Measurements from ENCODE around the gene CCSAP. TPM values are rescaled to one million over a fixed set of nuclear protein-coding genes. Genes with fewer than 3 reads are reported as not detected.
A peak's percentile ranks its signal among the peaks of the same experiment; 100 is the strongest.

Gene CCSAP
- total RNA-seq, 4 donors from 2014 or later, result 0.44 to 1.1 (median 0.81) TPM

DNA sequence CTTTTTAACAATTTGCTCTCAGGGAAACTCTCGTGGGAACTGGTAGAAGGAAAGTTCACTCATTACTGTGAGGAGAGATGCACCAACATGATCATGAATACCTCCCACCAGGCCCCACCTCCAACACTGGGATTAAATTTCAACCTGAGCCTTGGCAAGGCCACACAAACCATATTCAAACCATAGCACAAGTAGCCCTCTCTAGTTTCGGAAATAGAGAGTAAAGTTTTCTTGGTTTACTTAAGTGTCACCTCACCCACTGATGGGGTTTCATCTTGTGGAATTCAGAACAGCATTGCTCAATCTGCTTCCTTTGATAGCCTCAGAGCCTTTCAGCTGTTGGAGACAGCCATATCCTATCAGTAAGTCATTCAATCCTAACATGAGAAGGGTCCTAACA is 25.5 kb upstream of the CCSAP start:
- peak overlapping the region; percentile 77 to 81 (median 80) for H3K27ac ChIP-seq
- no peak for TF ChIP-seq POLR2A (IDR thresholded peaks at IDR 0.05)
- TF ChIP-seq, protein P1, sequence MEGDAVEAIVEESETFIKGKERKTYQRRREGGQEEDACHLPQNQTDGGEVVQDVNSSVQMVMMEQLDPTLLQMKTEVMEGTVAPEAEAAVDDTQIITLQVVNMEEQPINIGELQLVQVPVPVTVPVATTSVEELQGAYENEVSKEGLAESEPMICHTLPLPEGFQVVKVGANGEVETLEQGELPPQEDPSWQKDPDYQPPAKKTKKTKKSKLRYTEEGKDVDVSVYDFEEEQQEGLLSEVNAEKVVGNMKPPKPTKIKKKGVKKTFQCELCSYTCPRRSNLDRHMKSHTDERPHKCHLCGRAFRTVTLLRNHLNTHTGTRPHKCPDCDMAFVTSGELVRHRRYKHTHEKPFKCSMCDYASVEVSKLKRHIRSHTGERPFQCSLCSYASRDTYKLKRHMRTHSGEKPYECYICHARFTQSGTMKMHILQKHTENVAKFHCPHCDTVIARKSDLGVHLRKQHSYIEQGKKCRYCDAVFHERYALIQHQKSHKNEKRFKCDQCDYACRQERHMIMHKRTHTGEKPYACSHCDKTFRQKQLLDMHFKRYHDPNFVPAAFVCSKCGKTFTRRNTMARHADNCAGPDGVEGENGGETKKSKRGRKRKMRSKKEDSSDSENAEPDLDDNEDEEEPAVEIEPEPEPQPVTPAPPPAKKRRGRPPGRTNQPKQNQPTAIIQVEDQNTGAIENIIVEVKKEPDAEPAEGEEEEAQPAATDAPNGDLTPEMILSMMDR (IDR thresholded peaks at IDR 0.05 in 4 of 5, conservative IDR thresholded peaks at IDR 0.05 in 1 of 5), result no peak
- H3K4me1 ChIP-seq, result peaks cover 24 to 26% of the 10 kb centered on the region in 2 donors
- ATAC-seq (peak; percentile 49 to 60), DNase-seq (peak in 1 of 2 donors; percentile 7)
- intact Hi-C loops (cut with DNase I; ENCODE audit: low total_unique reads), result no loop called here
- no peaks in the 10 kb centered on the region for H3K27me3 ChIP-seq
- in situ Hi-C loops (cut with MboI; ENCODE audit: low sequenced_read_pairs in 4 of 4), result no loop called here
- no peaks in the 10 kb centered on the region for H3K9me3 ChIP-seq
- H3K36me3 ChIP-seq, result no peaks in the 10 kb centered on the region
- H3K4me3 ChIP-seq, result no peak overlapping the region

DNA sequence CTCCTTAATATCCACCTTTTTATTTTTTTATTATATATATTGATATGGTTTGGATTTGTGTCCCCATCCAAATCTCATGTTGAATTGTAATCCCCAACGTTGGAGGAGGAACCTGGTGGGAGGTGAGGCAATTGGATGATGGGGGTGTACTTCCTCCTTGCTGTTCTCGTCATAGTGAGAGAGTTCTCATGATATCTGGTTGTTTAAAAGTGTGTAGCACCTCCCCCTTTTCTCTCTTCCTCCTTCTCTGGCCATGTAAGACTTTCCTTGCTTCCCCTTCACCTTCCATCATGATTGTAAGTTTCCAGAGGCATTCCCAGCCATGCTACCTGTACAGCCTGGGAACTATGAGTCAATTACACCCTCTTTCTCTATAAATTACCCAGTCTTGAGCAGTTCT is 22.7 kb upstream of the CCSAP start:
- intact Hi-C loops (cut with DNase I; ENCODE audit: low total_unique reads), result no loop called here
- ATAC-seq, result no peak
- Histone ChIP-seq H3K27me3 (no peaks in the 10 kb centered on the region), H3K4me1 (peaks cover 17 to 18% of the 10 kb centered on the region in 2 donors), H3K27ac (no peak overlapping the region), H3K9me3 (no peaks in the 10 kb centered on the region), H3K36me3 (no peaks in the 10 kb centered on the region), H3K4me3 (no peak overlapping the region)
- in situ Hi-C loops (cut with MboI; ENCODE audit: low sequenced_read_pairs in 4 of 4), result no loop called here
- no peak for DNase-seq
- no peak for TF ChIP-seq POLR2A (IDR thresholded peaks at IDR 0.05)
- TF ChIP-seq, protein P1 (IDR thresholded peaks at IDR 0.05 in 4 of 5, conservative IDR thresholded peaks at IDR 0.05 in 1 of 5), result no peak

DNA sequence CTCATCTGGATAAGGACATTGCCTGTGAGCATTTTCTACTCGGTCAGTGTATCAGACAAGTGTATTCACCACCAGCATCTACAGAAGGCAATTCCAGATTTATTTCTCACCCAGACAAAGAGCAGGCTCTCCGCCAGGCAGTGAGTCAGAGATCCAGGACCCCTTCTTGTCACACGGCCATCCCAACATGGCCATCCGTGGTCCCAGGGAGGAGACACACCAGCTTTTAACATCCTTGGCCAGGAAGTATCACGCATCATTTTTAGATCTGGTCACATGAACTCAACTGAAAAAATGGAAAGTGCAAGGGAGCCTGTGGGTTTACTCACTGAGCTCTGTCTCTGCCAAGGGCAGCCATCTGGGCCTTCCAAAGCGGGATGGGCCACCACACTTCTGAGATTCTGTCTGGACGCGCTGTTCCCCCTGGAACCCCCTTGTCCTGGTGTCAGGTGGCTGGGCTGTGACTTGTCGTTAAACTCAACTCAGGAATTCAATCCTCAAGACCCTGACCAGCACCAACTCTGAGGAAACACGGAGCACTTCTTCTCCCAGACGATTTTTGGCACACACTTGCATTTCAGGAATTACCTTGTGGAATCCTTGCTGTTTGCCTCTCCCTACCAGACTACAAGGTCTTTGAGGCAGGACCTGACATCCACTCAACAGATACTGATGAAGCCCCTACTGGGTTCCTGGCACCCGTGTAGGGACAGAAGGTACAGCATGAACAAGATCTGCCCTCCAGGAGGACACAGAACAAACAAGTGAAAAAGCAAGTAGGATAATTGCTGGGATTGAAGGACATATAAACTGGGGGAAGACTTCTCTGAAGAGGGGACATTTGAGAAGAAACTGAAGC is 21.6 kb upstream of the CCSAP start:
- H3K9me3 ChIP-seq, result no peaks in the 10 kb centered on the region
- no peak overlapping the region for H3K27ac ChIP-seq
- intact Hi-C loops (cut with DNase I; ENCODE audit: low total_unique reads) (no loop called here), in situ Hi-C loops (cut with MboI; ENCODE audit: low sequenced_read_pairs in 4 of 4) (no loop called here)
- DNase-seq, result no peak
- TF ChIP-seq POLR2A (IDR thresholded peaks at IDR 0.05), result no peak
- H3K4me3 ChIP-seq, result no peak overlapping the region
- no peak for ATAC-seq
- H3K36me3 ChIP-seq, result no peaks in the 10 kb centered on the region
- H3K27me3 ChIP-seq, result no peaks in the 10 kb centered on the region
- H3K4me1 ChIP-seq, result peaks cover 12 to 13% of the 10 kb centered on the region in 2 donors

DNA sequence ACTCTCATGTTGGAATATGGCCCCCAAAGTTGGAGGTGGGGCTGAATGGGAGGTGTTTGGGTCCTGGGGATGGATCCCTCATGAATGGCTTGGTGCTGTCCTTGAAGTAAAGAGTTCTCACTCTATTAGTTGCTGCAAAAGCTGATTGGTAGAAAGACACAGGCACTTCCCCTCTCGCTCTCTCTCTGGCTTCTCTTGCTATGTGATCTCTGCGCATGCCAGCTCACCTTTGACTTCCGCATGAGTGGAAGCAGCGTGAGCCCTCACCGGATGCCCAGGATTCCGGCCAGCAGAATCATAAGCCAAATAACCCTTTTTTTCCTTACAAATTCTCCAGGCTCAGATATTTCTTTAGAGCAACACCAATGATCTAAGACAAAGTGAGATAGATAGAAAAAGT is 20.9 kb upstream of the CCSAP start:
- ATAC-seq (no peak), DNase-seq (no peak)
- no peak for TF ChIP-seq POLR2A (IDR thresholded peaks at IDR 0.05)
- TF ChIP-seq, protein P1 (IDR thresholded peaks at IDR 0.05 in 4 of 5, conservative IDR thresholded peaks at IDR 0.05 in 1 of 5), result no peak
- no peak overlapping the region for H3K4me3 ChIP-seq
- in situ Hi-C loops (cut with MboI; ENCODE audit: low sequenced_read_pairs in 4 of 4) (no loop called here), intact Hi-C loops (cut with DNase I; ENCODE audit: low total_unique reads) (no loop called here)
- no peaks in the 10 kb centered on the region for H3K27me3 ChIP-seq
- peaks cover 8 to 9% of the 10 kb centered on the region in 2 donors for H3K4me1 ChIP-seq
- H3K27ac ChIP-seq, result no peak overlapping the region
- H3K36me3 ChIP-seq, result no peaks in the 10 kb centered on the region
- H3K9me3 ChIP-seq, result no peaks in the 10 kb centered on the region

DNA sequence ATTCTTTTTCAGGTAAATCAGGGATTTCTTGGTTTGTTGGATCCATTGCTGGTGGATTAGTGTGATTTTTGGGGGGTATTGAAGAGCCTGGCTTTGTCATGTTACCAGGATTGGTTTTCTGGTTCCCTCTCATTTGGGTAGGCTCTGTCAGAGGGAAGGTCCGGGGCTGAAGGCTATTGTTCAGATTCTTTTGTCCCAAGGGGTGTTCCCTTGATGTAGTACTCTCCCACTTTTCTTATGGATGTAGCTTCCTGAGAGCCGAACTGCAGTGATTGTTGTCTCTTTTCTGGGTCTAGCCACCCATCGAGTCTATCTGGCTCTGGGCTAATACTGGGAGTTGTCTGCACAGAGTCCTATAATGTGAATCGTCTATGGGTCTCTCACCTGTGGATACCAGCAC is 17.6 kb upstream of the CCSAP start:
- Histone ChIP-seq H3K27me3 (no peaks in the 10 kb centered on the region), H3K9me3 (no peaks in the 10 kb centered on the region), H3K4me3 (no peak overlapping the region), H3K36me3 (no peaks in the 10 kb centered on the region), H3K4me1 (no peaks in the 10 kb centered on the region), H3K27ac (no peak overlapping the region)
- in situ Hi-C loops (cut with MboI; ENCODE audit: low sequenced_read_pairs in 4 of 4) (no loop called here), intact Hi-C loops (cut with DNase I; ENCODE audit: low total_unique reads) (no loop called here)
- ATAC-seq (no peak), DNase-seq (no peak)
- no peak for TF ChIP-seq POLR2A (IDR thresholded peaks at IDR 0.05)
- TF ChIP-seq, protein P1 (IDR thresholded peaks at IDR 0.05 in 4 of 5, conservative IDR thresholded peaks at IDR 0.05 in 1 of 5), result no peak

Measured in gastrocnemius medialis (tissue), 4 donors.